GM10266 (cell line): ENCODE measurements around the gene CUL4A.

ENCODE experiments used
- DNase-seq: peaks from one replicate; pipeline ENCODE4 v3.0.0; 2012; ENCODE audit errors: extremely low spot score
- CTCF ChIP-seq: IDR thresholded peaks from 2 replicates; pipeline ENCODE4 v1.5.1; 2012; ENCODE audit warnings: mild to moderate bottlenecking, low read depth; ENCODE audit not compliant: control insufficient read depth, insufficient read depth; ENCODE audit errors: missing control alignments

The CUL4A gene

DNA sequence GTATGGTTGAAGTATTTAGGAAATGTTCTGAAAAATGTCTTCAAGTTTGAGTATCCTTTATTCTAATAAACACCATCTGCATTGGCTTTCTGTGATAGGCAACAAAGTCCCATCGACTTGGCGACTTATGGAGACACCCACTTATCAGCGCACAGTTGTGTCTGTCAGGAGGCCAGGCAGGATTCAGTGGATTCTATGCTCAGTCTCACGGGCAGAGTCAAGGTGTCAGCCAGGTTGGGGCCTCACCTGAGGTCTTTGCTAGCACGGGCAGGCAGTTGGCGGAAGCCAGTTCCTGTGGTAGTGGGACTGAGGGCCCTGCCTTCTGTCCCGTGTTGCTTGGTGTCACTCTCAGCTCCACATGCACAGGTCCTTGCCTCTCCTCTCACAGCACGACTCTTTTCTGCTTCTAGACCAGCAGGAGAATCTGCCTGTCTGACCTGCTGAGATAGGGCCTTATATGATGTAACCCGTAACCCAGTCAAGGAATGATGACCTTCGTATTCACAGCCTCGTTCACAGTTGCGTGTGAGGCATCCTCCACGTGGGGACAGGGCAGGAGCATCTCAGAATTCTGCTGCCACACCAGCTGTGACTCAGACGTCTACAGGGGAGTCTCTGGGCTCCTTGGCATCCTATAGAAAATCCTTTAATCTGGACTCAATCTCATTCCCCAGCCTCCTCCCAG lies 10.0 kb downstream of the CUL4A start:
- TF ChIP-seq CTCF, result no peak
- DNase-seq, result no peak

GRCh38 chr13:113220141-113220598 lies 10.8 kb downstream of the CUL4A start:
- DNase-seq, result no peak
- TF ChIP-seq CTCF, result no peak

DNA sequence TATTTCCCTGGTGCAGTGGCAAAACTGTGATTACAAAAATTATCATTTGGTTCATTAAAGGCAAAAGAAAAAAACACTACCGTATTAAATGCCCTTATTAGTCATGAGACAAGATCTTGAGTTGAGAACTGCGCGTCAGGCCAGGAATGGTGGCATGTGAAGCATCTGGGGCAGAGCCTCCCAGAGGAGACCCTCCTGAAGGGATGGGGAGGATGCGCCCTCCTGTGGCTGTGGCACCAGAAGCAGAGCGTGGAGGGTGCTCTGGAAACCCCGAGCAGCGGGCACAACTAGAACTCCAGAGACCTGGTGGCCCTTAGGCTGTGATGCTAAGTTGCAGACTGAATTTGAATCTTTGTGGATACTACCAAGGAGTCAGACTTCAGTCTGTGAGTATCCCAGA lies 11.5 kb downstream of the CUL4A start:
- DNase-seq, result no peak
- no peak for TF ChIP-seq CTCF

DNA sequence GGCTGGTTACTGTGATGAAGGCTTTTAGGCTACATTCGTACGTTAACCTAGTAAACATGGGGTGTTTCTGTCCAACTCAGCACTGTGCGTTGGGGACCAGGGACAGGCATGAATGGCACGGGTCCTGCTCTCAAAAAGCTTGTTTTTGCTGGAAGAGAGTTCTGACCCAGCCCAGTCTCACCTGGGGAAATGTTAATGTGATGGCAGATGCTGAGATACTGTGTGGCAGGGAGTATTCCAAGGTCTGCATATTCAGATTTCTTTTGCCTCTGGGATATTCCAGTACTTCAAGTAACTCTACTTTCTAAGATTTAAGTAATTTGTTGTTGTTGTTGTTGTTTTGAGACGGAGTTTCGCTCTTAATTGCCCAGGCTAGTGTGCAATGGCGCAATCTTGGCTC lies 13.7 kb downstream of the CUL4A start:
- no peak for TF ChIP-seq CTCF
- DNase-seq, result no peak

- no peak for TF ChIP-seq CTCF
- no peak for DNase-seq
These were observed 15.1 kb downstream of the CUL4A start for GRCh38 chr13:113224486-113224885.

DNA sequence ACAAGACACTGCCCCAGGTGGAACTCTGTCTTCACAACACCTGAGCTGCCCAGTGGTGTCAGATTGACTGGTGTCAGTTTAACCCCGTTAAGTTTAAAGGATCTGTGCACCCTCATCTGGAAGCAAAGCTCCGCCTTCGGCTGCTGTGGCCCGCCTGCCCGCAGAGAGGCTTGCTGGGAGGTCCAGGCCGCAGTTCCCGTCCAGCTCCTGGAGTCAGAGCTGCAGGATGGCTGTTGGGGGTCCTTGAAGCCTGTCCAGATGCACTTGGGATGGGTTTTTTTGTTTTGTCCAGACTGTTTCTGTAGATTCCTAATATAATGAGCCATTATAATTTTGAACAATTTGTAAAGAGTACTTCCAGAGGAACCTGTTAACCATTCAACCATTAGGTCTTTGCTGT lies 16.1 kb downstream of the CUL4A start:
- no peak for TF ChIP-seq CTCF
- DNase-seq, result no peak

DNA sequence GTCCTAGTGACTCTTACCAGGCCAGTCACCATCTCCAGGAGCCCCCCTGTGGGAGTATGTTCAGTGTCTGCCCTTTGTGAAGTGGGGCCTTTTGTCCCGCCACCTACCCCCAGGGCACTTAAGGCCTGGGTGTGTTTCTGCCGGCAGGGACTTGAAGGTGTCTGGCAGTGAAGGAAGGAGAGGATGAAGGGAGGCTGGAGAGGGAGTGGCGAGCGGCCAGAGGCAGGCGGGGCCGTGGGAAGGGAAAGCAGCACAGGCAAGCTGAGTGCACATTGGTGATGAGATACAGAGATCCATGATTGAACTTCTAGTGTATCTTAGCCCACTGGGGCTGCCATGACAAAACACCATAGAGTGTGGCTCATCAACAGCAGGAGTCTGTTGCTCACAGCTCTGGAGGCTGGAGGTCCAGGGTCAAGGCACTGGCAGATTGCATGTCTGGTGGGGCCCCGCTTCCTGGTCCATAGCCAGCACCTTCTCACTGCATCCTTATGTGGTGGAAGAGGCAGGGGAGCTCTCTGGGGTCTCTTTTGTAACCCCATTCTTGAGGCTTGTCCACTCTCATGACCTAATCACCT lies 17.5 kb downstream of the CUL4A start:
- TF ChIP-seq CTCF, result no peak
- DNase-seq, result no peak
